CD4-positive, alpha-beta T cell treated with Interleukin-10 for 1 hour (primary cell): ENCODE results near the gene ITPR2.
"Not testable (repeated sequence)": the region's sequence is repeated elsewhere in the genome, so short reads cannot be mapped to it uniquely, and the experiment has no call there.

ENCODE experiments used
- DNase-seq: peaks from one replicate; pipeline ENCODE4 v3.0.0-alpha.2; 2020

The ITPR2 gene

GRCh38 chr12:26654623-26655022 is 178.4 kb downstream of the ITPR2 start:
- DNase-seq: no peak

DNA sequence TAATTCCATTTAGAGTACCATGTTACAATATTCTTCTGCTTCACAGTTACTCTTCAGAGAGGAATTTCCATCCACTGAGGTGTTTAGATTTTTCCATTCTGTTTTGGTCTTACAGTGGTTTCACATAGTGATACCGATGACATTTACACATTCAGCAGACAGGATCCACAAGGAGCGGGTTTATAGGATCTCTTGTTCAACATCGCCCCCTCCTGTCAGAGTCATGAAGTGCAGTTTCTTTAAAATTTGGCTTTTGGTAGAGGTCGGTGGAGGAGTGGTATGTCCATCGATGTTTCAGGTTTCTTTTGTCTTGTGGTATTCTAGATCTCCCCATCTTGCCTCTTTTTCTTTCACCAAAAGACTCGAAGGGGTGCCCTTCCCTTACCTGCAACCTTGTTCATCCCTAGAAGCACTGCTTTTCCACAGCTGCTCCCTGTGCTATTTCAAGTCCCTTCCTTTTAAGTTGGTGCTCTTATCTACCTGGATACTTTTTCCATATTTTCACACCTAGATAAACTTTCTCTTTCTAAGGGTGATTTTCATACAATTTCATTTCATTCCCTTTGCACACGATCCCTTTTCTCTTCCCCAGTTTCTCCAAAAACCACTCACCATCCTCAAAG is 181.3 kb downstream of the ITPR2 start:
- peak; percentile 32 for DNase-seq

DNA sequence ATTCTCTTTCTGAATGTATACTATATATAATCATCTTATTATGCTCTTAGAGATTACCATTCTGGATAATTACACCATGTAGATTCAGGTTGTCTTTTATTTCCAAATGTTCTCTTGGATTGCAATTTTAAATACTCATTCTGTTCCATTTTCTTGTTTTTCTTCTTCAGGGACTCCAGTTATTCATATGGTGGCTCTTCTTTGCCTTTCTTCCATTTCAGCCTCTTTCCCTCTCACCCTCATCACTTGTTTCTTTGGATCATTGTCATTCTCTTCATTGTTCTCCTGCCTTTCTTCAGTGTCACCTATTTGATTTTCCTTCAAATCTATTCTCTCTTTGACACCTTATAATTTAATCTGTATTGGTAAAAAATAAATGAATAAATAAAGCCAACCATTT is 182.0 kb downstream of the ITPR2 start:
- no peak for DNase-seq

DNA sequence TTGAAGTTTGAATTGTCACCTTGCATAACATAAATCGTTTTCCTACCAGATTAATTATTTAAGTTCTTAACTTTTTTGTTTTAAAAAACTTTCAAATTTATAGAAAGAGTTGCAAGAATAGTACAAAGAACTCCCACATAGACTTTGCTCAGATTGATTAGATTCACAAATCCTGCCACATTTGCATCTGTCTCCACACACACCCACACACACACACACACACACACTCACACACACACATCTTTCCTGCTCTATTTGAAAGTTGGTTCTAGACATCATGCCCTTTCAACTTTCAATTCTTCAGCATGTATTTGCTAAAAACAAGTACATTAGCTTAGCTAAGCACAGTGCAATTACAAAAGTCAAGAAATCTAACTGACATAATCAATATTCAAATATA is 184.0 kb downstream of the ITPR2 start:
- DNase-seq: no peak

GRCh38 chr12:26648584-26648983 is 184.4 kb downstream of the ITPR2 start:
- DNase-seq: no peak

DNA sequence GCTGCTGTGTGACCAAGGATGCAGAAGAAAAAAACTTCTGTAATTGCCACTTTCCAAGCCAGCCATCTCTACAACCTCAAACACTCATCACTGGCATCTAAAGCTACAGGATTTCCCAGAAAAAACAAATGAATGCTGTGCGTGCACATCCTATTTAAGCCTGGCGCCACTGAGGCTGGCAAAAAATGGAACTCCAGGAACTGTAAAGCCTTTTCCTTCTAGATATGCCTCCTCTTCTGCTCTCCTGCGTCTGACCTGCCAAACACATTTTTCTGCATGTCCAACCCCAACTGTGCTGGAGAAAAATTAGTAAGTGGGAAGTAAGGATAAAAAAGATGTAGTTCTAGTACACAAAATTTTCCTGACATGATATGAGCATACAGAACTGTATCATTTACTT is 184.9 kb downstream of the ITPR2 start:
- no peak for DNase-seq

GRCh38 chr12:26647088-26647487 is 185.9 kb downstream of the ITPR2 start:
- no peak for DNase-seq

DNA sequence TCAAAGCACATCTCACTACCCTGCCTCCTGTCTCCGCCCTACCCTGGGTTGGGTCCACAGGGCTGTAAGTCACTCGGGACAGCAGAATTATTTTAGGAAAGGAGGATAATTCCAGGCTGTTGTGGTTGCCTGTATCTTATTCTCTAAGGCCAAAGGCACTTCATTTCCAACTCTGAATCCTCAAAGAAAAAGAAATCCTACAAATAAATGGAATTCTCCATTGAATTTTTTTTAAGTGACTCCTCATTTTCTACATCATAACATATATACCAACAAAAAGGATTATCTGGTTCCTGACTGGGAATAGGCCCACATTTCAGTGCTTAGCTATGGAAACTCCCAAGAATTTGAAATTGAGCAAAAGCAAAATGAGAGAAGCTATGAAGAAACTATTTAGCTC is 186.4 kb downstream of the ITPR2 start:
- DNase-seq: no peak

DNA sequence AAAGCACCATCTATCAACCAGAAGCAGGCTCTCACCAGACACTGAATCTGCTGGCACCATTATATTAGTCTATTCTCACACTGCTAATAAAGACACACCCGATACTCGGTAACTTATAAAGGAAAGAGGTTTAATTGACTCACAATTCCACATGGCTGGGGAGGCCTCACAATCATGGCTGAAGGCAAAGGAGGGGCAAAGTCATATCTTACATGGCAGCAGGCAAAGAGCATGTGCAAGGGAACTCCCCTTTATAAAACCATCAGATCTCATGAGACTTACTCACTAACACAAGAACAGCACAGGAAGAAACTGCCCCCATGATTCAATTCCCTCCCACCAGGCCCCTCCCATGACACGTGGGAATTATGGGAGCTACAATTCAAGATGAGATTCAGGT is 188.6 kb downstream of the ITPR2 start:
- not testable (repeated sequence) for DNase-seq

DNA sequence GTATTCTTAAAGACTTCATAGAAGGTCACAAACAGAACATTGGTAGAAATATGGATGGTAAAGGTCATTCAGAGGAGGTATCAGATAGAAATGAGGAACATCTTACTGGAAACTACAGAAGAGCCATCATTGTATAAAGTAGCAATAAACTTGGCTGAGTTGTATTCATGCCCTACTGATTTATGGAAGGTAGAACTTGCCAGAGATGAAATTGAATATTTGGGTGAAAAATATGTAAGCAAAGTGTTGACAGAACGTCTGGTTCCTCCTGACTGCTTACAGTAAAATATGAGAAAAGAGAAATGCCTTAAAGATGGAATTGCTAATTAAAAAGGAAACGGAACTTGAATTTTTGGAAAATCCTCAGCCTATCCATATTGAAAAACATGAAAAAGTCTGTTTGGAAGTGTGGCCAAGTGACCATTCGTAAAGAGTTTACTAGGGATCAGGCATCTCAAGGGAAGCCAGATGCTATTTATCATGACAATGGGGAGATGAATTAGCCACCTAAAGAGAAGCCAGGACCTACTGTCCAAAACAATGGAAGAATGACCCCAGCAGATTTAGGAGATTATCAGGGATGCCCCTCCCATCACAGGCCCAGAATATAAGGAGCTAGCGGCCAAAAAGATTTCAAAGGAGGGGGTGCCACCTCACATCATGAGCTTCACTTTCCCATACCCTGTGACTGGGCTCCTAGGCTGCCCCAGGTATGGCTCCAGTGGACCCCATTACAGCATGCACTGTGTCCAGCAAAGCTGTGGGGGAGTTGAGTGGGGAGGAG is 189.3 kb downstream of the ITPR2 start:
- no peak for DNase-seq

- no peak for DNase-seq
Observed at GRCh38 chr12:26642361-26642760, 190.6 kb downstream of the ITPR2 start.

DNA sequence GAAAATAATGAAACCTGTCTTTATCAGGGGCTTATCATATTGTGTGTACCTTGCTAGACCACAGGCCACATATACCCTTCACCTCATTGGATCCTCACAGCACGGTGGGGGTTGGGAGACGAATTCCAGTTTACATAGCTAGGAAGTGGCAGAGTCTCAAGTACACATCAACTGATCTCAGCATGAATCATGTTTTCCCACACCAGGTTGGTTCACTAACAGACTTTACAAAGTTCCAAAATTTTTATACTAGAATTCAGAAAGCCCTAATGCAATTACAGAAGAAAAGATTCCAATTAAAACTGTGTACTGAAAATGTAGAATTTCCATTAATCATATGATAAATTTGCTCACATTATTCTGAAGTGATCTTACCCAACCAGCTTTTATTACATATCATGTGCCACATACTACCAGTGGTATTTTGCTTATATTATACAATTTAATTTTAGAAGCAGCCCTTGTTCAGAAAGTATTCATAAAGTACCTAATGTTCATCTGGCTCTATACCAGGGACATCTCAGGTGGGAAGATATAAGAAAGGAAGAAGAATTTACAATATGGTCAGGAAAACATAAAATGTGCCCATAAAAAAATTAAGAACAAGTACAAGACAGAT is 196.2 kb downstream of the ITPR2 start:
- no peak for DNase-seq

- DNase-seq: no peak
Observed at GRCh38 chr12:26633591-26634210, 199.3 kb downstream of the ITPR2 start.

DNA sequence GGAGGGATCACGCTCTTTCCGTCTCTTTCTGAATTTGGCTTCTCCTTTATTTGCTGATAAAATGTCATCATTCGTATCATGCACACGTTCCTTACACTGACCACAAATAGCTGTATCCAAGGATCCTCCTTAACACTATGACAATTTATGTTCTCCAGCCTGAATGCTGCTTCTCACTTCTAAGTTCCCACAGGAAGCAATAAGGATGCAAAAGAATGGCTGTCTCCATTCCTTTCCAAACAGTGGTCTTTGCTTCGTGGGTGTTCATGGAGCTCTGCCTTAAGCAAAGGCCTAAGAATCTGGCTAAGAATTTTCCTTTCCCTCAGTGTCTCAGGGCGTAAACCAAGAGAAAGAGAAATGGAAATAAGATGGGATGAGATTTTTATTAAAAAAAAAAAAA is 200.2 kb downstream of the ITPR2 start:
- no peak for DNase-seq

- no peak for DNase-seq
Observed at GRCh38 chr12:26631846-26632245, 201.1 kb downstream of the ITPR2 start.

DNA sequence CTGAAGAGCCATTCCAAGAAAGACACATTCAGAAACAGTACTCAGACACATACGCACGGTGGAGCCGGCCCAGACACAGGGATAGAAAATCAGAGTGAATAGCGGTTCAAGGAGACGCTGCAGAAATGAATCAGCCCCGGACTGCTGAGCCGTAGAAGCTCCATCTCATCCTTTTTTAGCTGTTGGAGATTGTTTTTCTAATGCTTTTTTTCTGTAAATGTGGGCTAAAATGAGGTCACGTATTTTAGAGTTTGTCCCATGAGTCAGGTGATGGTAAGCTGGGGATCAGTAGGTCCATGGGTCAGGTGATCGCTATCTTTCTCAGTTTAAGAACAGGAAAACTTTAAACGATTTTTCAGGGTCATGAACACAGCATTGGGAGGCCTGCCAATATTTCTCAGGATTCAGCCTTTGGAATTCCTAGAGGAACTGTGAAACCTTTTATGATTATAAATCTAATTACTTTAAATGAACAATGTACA is 202.4 kb downstream of the ITPR2 start:
- DNase-seq: no peak

DNA sequence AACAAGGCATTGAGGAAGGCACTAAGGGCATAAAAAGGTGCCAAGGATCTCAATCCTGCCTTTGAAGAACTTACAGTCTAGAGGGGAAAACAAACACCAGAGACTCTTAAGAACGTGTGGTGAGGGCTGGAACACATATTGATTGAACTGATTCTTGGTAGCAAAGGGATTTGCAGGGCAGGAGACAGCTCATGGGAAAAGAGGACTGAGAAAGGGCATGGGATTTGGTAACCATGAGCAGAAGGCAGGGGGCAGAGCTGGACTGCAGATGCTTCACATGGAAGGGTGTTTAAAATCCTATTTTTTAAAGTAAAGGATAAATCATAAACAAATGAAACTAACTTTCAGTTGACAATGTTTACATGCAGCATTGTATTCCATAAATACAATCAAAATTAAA is 203.1 kb downstream of the ITPR2 start:
- no peak for DNase-seq

DNA sequence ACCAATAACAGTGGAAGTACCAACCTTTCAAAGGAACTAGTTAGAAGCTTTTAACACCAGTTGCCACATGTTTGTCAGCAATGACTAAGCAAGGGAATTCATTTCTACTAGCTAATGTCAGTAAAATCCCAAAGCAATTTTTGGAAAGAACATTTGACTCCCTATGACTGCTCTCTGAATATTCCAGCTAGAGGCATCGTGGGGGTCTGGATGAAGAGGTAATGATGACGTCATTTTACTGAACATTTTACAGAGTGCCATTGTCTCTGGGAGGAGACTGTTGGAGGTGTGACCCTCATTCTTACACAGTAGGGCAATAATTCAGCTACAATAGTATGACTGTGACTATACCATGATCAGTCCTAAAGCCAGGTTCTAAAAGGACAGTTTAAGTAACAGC is 204.8 kb downstream of the ITPR2 start:
- no peak for DNase-seq

- DNase-seq: no peak
Observed at GRCh38 chr12:26627335-26627734, 205.7 kb downstream of the ITPR2 start.

DNA sequence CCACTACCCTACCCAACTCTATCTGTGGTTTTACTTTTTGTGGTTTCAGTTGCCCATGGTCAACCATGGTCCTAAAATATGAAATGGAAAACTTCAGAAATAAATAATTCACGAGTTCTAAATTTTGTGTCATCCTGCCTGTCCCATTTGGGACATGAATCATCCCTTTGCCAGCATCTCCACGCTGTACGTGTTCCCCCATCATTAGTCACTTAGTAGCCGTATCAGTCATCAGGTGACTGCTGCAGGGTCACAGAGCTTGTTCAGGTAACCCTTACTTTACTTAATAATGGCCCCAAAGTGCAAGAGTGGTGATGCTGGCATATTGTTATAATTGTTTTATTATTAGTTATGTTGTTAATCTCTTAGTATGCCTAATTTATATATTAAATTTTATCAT is 209.9 kb downstream of the ITPR2 start:
- DNase-seq: no peak

DNA sequence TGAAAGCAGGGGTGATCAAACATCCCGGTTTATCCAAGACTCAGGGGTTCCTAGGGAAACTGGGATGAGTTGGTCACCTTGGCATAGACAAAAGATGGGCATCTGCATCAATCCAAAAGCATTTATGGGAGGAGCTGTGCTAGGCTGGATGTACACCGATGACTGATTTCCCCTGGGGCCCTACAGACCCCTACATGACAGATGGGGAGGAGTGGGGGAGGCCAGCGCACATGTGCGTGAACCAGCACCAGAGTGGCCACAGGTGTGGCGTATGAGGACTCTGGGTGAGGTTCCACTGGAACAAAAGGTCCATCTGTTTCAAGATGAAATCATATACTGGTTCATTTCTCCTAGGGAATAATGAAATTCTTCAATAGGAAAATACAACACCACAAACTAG is 210.4 kb downstream of the ITPR2 start:
- no peak for DNase-seq

- no peak for DNase-seq
Observed at GRCh38 chr12:26621932-26622331, 211.1 kb downstream of the ITPR2 start.

DNA sequence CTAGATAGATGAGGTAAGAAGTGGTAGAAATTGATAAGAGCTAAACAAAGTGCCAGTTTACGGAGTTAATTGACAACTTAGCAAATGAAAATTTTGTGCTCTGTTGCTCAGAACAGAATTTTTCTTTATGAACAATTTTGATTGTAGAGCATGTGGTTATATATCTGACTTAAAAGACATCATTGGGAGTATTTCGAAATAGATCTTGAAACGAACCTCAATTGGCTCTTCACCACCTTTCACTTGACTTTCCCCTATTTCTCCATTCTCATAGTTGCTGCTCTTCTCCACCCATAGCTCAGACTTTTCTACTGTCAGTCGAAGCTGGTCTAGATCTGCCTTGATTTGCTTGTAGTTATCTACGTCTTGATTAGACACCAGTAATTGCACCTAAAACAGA is 212.1 kb downstream of the ITPR2 start:
- no peak for DNase-seq

GRCh38 chr12:26617513-26617912 is 215.5 kb downstream of the ITPR2 start:
- no peak for DNase-seq
